Bronchial epithelial cell (primary cell): ENCODE data around the gene AGBL1. TPM values are rescaled to one million over a fixed set of nuclear protein-coding genes. Genes with fewer than 3 reads are reported as not detected.

Source experiments
- DNase-seq: peaks from one replicate; pipeline ENCODE4 v3.0.0-alpha.2; 2010; ENCODE audit warnings: low read depth
- FAIRE-seq: peaks from 2 replicates; lab custom pipeline; 2011; peaks lifted over from hg19 to GRCh38; lab: Jason Lieb, UNC
- H3K27me3 ChIP-seq: 2 replicates; pipeline ENCODE4 v1.5.1; 2011; ENCODE audit warnings: low read length; ENCODE audit not compliant: control insufficient read depth, insufficient read depth
- H3K36me3 ChIP-seq: 2 replicates; pipeline ENCODE4 v1.5.1; 2011; ENCODE audit warnings: low read length; ENCODE audit not compliant: control insufficient read depth, insufficient read depth
- H3K4me3 ChIP-seq: 2 replicates; pipeline ENCODE4 v1.5.1; 2011; ENCODE audit warnings: mild to moderate bottlenecking, low read depth, low read length, control low read depth
- total RNA-seq: library from RNA; depleted of rRNA; stranded (reverse); fragments of >200 nt; gene quantifications from 2 replicates; pipeline ENCODE4 v1.2.1, GENCODE V29; 2014
- TF ChIP-seq, protein P1 (sequence below): IDR thresholded peaks from 2 replicates; pipeline ENCODE4 v1.5.1; 2011; ENCODE audit warnings: mild to moderate bottlenecking, moderate library complexity, low read length, control low read depth, inconsistent platforms; ENCODE audit not compliant: insufficient read depth, severe bottlenecking

Gene AGBL1
- total RNA-seq, 1 donor from 2014 or later: not detected

DNA sequence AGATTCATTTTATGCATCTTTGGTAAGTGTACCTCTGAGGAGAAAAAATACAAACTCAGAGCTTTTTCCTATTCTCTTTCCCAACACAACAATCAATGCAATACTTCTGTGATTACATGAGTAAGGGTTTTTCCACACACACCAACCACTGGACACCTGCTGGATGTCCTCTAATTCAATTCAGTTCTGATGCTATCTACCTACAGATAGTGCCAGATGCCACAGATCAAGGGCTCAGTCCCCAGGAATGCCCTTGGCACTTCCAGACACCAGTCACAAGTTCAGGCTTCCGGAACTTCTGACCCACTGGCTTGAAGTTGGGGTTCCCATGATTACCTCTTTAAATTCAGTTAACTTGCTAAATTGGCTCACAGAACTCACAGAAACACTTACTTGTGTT lies 511.5 kb downstream of the AGBL1 start:
- Histone ChIP-seq H3K27me3 (no peaks in the 10 kb centered on the region), H3K4me3 (no peak overlapping the region), H3K36me3 (no peaks in the 10 kb centered on the region)
- TF ChIP-seq, protein P1, sequence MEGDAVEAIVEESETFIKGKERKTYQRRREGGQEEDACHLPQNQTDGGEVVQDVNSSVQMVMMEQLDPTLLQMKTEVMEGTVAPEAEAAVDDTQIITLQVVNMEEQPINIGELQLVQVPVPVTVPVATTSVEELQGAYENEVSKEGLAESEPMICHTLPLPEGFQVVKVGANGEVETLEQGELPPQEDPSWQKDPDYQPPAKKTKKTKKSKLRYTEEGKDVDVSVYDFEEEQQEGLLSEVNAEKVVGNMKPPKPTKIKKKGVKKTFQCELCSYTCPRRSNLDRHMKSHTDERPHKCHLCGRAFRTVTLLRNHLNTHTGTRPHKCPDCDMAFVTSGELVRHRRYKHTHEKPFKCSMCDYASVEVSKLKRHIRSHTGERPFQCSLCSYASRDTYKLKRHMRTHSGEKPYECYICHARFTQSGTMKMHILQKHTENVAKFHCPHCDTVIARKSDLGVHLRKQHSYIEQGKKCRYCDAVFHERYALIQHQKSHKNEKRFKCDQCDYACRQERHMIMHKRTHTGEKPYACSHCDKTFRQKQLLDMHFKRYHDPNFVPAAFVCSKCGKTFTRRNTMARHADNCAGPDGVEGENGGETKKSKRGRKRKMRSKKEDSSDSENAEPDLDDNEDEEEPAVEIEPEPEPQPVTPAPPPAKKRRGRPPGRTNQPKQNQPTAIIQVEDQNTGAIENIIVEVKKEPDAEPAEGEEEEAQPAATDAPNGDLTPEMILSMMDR: no peak
- no peak for FAIRE-seq
- no peak for DNase-seq

DNA sequence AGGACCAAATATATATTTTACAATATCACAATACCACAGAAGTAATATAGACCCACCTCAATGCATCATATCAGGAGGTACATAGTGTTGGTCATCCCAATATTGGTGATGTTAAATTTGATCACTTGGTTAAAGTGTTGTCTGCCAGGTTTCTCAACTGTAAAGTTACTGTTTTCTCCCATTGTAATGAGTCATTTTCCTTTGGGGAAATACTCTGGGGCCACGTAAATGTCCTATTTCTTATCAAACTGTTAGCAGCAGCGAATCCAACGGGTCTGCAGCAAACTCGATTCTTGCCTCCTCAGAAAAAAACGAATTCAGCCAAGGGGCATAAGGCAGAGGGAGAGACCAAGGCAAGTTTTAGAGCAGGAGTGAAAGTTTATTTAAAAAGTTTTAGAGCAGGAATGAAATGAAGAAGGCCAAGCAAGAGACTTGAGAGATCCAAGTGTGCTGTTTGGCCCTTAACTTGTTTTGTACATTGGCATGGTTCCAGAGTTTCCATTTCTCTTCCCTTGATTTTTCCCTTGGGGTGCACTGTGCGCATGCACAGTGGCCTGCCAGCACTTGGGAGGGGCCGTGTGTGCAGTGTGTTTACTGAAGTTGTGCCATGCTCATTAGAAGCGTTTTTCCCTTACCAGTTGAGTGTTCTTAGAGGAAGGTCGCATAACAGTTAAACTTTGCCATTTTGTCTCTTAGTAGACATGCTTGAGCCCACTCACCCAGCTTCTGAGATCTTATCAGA lies 512.5 kb downstream of the AGBL1 start:
- DNase-seq: no peak
- TF ChIP-seq, protein P1: no peak
- FAIRE-seq: no peak
- Histone ChIP-seq H3K27me3 (no peaks in the 10 kb centered on the region), H3K36me3 (no peaks in the 10 kb centered on the region), H3K4me3 (no peak overlapping the region)

DNA sequence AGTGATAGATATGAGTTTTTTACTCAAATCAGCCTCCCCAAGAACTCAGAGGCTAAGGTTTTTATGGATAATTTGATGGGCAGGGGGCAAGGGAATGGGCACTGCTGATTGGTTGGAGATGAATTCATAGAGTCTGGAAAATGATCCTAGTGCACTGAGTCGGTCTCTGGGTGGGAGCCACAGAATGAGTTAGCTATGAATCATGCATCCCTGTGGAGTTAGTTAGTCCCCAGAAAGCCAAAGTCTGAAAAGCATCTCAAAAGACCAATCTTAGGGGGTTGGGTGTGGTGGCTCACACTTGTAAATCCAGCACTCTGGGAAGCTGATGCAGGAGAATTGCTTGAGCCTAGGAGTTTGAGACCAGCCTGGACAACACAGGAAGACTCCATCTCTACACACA lies 516.1 kb downstream of the AGBL1 start:
- no peak overlapping the region for H3K4me3 ChIP-seq
- H3K36me3 ChIP-seq: no peaks in the 10 kb centered on the region
- DNase-seq: peak; percentile 29
- TF ChIP-seq, protein P1: no peak
- no peak for FAIRE-seq
- H3K27me3 ChIP-seq: no peaks in the 10 kb centered on the region

DNA sequence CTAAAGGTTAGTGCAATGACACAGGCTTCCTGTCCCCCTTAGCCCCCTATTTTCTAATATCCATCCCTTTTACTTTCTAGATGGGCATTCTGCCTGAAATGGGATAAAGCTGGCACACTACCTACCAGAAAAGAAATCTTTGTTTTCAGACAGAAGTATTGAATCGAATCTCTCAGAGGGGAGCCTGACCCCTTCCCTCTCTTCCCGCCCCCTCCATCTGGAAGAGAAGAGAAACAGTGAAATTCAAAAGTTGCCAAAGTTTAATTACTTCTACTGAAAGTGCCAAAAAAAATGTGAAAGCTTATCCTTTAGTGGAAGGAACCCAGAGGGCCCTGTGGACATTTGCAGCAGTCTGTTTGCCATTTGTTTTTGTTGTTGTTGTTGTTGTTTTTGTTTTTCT lies 523.8 kb downstream of the AGBL1 start:
- Histone ChIP-seq H3K36me3 (no peaks in the 10 kb centered on the region), H3K4me3 (no peak overlapping the region), H3K27me3 (no peaks in the 10 kb centered on the region)
- FAIRE-seq (no peak), DNase-seq (no peak)
- TF ChIP-seq, protein P1: no peak

DNA sequence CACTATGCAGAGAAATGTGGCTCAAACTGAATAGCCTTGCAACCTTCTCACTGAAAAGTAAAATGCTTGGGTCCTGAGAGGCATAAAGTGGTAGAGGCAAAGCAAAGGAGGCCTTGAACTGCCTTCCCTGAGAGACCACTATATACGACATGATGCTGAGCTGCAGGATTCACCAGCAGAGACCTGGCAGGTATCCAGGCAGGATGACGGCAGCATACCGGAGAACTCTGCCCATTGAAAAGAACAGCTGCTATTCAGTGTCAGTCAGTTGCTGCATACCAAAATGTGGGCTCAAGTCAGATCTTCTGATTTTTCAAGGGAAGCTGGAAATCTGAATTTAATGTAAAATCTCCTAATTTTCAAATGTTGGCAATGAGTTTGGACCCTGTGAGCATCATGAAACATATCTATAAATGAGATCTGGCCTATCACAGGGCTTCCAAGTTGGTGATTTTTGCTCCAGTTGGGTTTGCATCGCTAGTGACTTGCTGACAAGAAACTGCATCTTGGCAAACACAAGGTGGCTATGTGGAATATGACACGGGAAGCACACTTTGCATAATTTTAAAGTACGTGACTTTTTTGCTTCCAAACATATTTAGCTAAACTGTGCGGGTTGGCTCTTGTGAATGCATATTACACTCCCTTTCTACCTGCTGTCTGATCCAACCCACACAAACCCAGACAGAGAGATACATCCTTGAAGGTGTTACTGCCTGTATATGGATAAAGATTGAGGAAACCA lies 529.0 kb downstream of the AGBL1 start:
- no peak for FAIRE-seq

More for the DNA sequence above, 529.0 kb downstream of the AGBL1 start:
- DNase-seq: peak; percentile 25
- no peaks in the 10 kb centered on the region for H3K27me3 ChIP-seq
- H3K36me3 ChIP-seq: no peaks in the 10 kb centered on the region
- TF ChIP-seq, protein P1: no peak
- H3K4me3 ChIP-seq: no peak overlapping the region
